SK-N-SH (cell line): Measurements from ENCODE around the gene FAM53A. TPM values are rescaled to one million over a fixed set of nuclear protein-coding genes. Genes with fewer than 3 reads are reported as not detected.

Source experiments
- CTCF ChIA-PET: fragments of 300-600, 350-600 bp; formaldehyde crosslinking; extraction: SDS; loops from one replicate; lab custom pipeline; 2021; lab: Yijun Ruan, JAX
- POLR2A ChIA-PET: fragments of 350-600 bp; sonication (Branson Sonifier 250); formaldehyde crosslinking; extraction: SDS; loops from one replicate; lab custom pipeline; 2020; ENCODE audit warnings: antibody characterized with exemption, inconsistent platforms; lab: Yijun Ruan, JAX
- DNase-seq: peaks from one replicate; pipeline ENCODE4 v3.0.0; 2012
- H2AFZ ChIP-seq: fragments of 200-600 bp; sonication (generic); 2 replicates; pipeline ENCODE4 v1.8.1; 2016; ENCODE audit warnings: antibody characterized with exemption, mild to moderate bottlenecking, low read depth
- H3F3A ChIP-seq: fragments of 200-600 bp; sonication (generic); replicated peaks from 2 replicates; pipeline ENCODE3; 2016; ENCODE audit warnings: antibody characterized with exemption, mild to moderate bottlenecking; ENCODE audit not compliant: insufficient read depth
- H3K27ac ChIP-seq, 2 experiments: fragments of 200-500 bp in 1 of 2; fragments of 200-600 bp in 1 of 2; sonication (Bioruptor generic) in 1 of 2; sonication (generic), shearing (Covaris generic) in 1 of 2; 2 replicates each; pipeline versions ENCODE4 v1.5.1 to v1.6.1; 2014 to 2016; ENCODE audit warnings: low read depth in 2 of 2, inconsistent platforms in 1 of 2, low read length in 1 of 2, mild to moderate bottlenecking in 1 of 2, mixed read lengths in 1 of 2
- H3K27me3 ChIP-seq: fragments of 200-600 bp; sonication (generic), shearing (Covaris generic); 2 replicates; pipeline ENCODE4 v1.6.1; 2016; ENCODE audit warnings: mixed run types; ENCODE audit not compliant: insufficient read depth
- H3K36me3 ChIP-seq, 2 experiments: fragments of 200-500 bp in 1 of 2; fragments of 200-600 bp in 1 of 2; sonication (Bioruptor generic) in 1 of 2; sonication (generic) in 1 of 2; replicated peaks in 1 of 2; 2 replicates each; pipeline versions ENCODE3 to v1.5.1; 2014 to 2016; ENCODE audit warnings: low read length in 1 of 2, mild to moderate bottlenecking in 1 of 2; ENCODE audit not compliant: insufficient read depth in 2 of 2, control insufficient read depth in 1 of 2
- H3K4me1 ChIP-seq, 2 experiments: fragments of 200-500 bp in 1 of 2; fragments of 200-600 bp in 1 of 2; sonication (Bioruptor generic) in 1 of 2; sonication (generic), shearing (Covaris generic) in 1 of 2; 2 replicates each; pipeline versions ENCODE4 v1.5.1 to v1.6.1; 2014 to 2016; ENCODE audit warnings: low read depth in 1 of 2, low read length in 1 of 2, mixed run types in 1 of 2; ENCODE audit not compliant: insufficient read depth in 2 of 2, control insufficient read depth in 1 of 2
- H3K4me2 ChIP-seq: fragments of 200-600 bp; sonication (generic), shearing (Covaris generic); 2 replicates; pipeline ENCODE4 v1.6.1; 2017; ENCODE audit warnings: mixed run types
- H3K4me3 ChIP-seq, 2 experiments: fragments of 200-500 bp in 1 of 2; fragments of 200-600 bp in 1 of 2; sonication (Bioruptor generic) in 1 of 2; sonication (generic), shearing (Covaris generic) in 1 of 2; 2 replicates each; pipeline versions ENCODE4 v1.5.1 to v1.8.1; 2014 to 2016; ENCODE audit warnings: low read depth in 2 of 2, inconsistent platforms in 1 of 2, low read length in 1 of 2, mild to moderate bottlenecking in 1 of 2, mixed read lengths in 1 of 2, moderate library complexity in 1 of 2
- H3K79me2 ChIP-seq: fragments of 200-600 bp; sonication (generic); 2 replicates; pipeline ENCODE4 v1.8.1; 2017; ENCODE audit warnings: mild to moderate bottlenecking; ENCODE audit not compliant: insufficient read depth
- H3K9ac ChIP-seq: fragments of 200-600 bp; sonication (generic); 2 replicates; pipeline ENCODE4 v1.6.1; 2017; ENCODE audit warnings: mixed run types
- H3K9me2 ChIP-seq: fragments of 200-600 bp; sonication (generic); 2 replicates; pipeline ENCODE4 v1.6.1; 2017; ENCODE audit warnings: mixed run types
- H3K9me3 ChIP-seq: fragments of 200-600 bp; sonication (generic); 2 replicates; pipeline ENCODE4 v1.6.1; 2017; ENCODE audit warnings: mixed run types, mild to moderate bottlenecking, moderate library complexity
- H4K20me1 ChIP-seq: fragments of 200-600 bp; sonication (generic); 2 replicates; pipeline ENCODE4 v1.6.1; 2017; ENCODE audit warnings: mild to moderate bottlenecking, mixed run types; ENCODE audit not compliant: insufficient read depth
- CHD2 ChIP-seq: fragments of 150-350 bp; IDR thresholded peaks from 2 replicates; pipeline ENCODE4 v1.6.1; 2018; ENCODE audit warnings: low read length; ENCODE audit not compliant: partially characterized antibody
- EP300 ChIP-seq, 2 experiments: IDR thresholded peaks; 2 replicates each; pipeline versions ENCODE4 v1.4.0 to v1.6.1; 2012; ENCODE audit warnings: borderline replicate concordance in 1 of 2, low read depth in 1 of 2, low read length in 1 of 2
- EZH2phosphoT487 ChIP-seq: fragments of 200-600 bp; sonication (generic); IDR thresholded peaks from 2 replicates; pipeline ENCODE4 v1.6.1; 2017; ENCODE audit warnings: low read depth, mixed run types, mild to moderate bottlenecking, antibody characterized with exemption, moderate library complexity, borderline replicate concordance
- FOSL2 ChIP-seq: IDR thresholded peaks from 2 replicates; pipeline ENCODE4 v1.4.0; 2012; ENCODE audit warnings: low read depth, mild to moderate bottlenecking, moderate library complexity, borderline replicate concordance
- FOXJ3 ChIP-seq: sonication (generic); formaldehyde crosslinking; IDR thresholded peaks from 2 replicates; pipeline ENCODE4 v1.5.1; 2020; ENCODE audit warnings: mild to moderate bottlenecking, missing genetic modification reagents
- FOXM1 ChIP-seq: IDR thresholded peaks from 2 replicates; pipeline ENCODE4 v1.4.0; 2012; ENCODE audit warnings: low read depth, mild to moderate bottlenecking
- GATA2 ChIP-seq: sonication (generic); formaldehyde crosslinking; IDR thresholded peaks from 2 replicates; pipeline ENCODE4 v1.5.0; 2020; ENCODE audit warnings: mild to moderate bottlenecking, missing genetic modification reagents
- JUND ChIP-seq: IDR thresholded peaks from 2 replicates; pipeline ENCODE4 v1.4.0; 2012
- MXI1 ChIP-seq: IDR thresholded peaks from 2 replicates; pipeline ENCODE4 v1.6.1; 2012; ENCODE audit warnings: mild to moderate bottlenecking, low read depth, low read length, improper control_type of control experiment
- NFIC ChIP-seq: IDR thresholded peaks from 2 replicates; pipeline ENCODE4 v1.4.0; 2012; ENCODE audit warnings: borderline replicate concordance
- NRF1 ChIP-seq: IDR thresholded peaks from 2 replicates; pipeline ENCODE4 v1.6.1; 2012; ENCODE audit warnings: low read depth, mild to moderate bottlenecking, low read length
- RCOR1 ChIP-seq: fragments of 150-350 bp; IDR thresholded peaks from 2 replicates; pipeline ENCODE4 v1.6.1; 2017; ENCODE audit warnings: antibody characterized with exemption, low read length
- RFX5 ChIP-seq: IDR thresholded peaks from 2 replicates; pipeline ENCODE4 v1.6.1; 2012; ENCODE audit warnings: mild to moderate bottlenecking, improper control_type of control experiment, low read length
- RXRA ChIP-seq: IDR thresholded peaks from 2 replicates; pipeline ENCODE4 v1.4.0; 2012; ENCODE audit warnings: low read depth, mild to moderate bottlenecking, borderline replicate concordance
- SIN3A ChIP-seq: IDR thresholded peaks from 2 replicates; pipeline ENCODE4 v1.6.1; 2012; ENCODE audit warnings: low read depth, mild to moderate bottlenecking, low read length, moderate library complexity, borderline replicate concordance
- SMC3 ChIP-seq: IDR thresholded peaks from 2 replicates; pipeline ENCODE4 v1.6.1; 2012; ENCODE audit warnings: low read depth, low read length, improper control_type of control experiment
- TAF1 ChIP-seq: IDR thresholded peaks from 2 replicates; pipeline ENCODE4 v1.6.1; 2012; ENCODE audit warnings: low read depth, mild to moderate bottlenecking, low read length, moderate library complexity, borderline replicate concordance
- TCF12 ChIP-seq: IDR thresholded peaks from 2 replicates; pipeline ENCODE4 v1.4.0; 2012
- TEAD4 ChIP-seq: IDR thresholded peaks from 2 replicates; pipeline ENCODE4 v1.4.0; 2012; ENCODE audit warnings: mild to moderate bottlenecking, borderline replicate concordance; ENCODE audit not compliant: insufficient read depth
- YY1 ChIP-seq: IDR thresholded peaks from 2 replicates; pipeline ENCODE4 v1.4.0; 2012; ENCODE audit warnings: low read depth, mild to moderate bottlenecking
- WGBS: methylation state at CpG from one replicate; pipeline ENCODE4 v1.1.6; 2017; ENCODE audit warnings: low lambda C conversion rate; 5-methylcytosine and 5-hydroxymethylcytosine counted together
- polyA plus RNA-seq, 3 experiments: library from polyadenylated mRNA; depleted of rRNA; stranded (reverse); fragments of >200 nt; gene quantifications; 2 replicates each; pipeline ENCODE4 v1.2.3, GENCODE V29; 2012
- TF ChIP-seq, protein P1 (sequence below): IDR thresholded peaks from 2 replicates; pipeline ENCODE4 v1.4.0; 2012; ENCODE audit warnings: low read depth, borderline replicate concordance
- TF ChIP-seq, protein P2 (sequence below): IDR thresholded peaks from 2 replicates; pipeline ENCODE4 v1.4.0; 2012; ENCODE audit warnings: low read depth
- TF ChIP-seq, protein P3 (sequence below): IDR thresholded peaks from 2 replicates; pipeline ENCODE4 v1.6.1; 2012; ENCODE audit warnings: mild to moderate bottlenecking, low read depth, low read length, moderate library complexity
- TF ChIP-seq, protein P4 (sequence below): fragments of 150-350 bp; IDR thresholded peaks from 2 replicates; pipeline ENCODE4 v1.6.1; 2016; ENCODE audit warnings: mild to moderate bottlenecking, low read depth, low read length
- TF ChIP-seq, protein P5 (sequence below): IDR thresholded peaks from 2 replicates; pipeline ENCODE4 v1.4.0; 2012; ENCODE audit warnings: low read depth, borderline replicate concordance

The FAM53A gene
- polyA plus RNA-seq, 1 of the 3 experiments (the other 2 are of a cell fraction), result 7.6 TPM

DNA sequence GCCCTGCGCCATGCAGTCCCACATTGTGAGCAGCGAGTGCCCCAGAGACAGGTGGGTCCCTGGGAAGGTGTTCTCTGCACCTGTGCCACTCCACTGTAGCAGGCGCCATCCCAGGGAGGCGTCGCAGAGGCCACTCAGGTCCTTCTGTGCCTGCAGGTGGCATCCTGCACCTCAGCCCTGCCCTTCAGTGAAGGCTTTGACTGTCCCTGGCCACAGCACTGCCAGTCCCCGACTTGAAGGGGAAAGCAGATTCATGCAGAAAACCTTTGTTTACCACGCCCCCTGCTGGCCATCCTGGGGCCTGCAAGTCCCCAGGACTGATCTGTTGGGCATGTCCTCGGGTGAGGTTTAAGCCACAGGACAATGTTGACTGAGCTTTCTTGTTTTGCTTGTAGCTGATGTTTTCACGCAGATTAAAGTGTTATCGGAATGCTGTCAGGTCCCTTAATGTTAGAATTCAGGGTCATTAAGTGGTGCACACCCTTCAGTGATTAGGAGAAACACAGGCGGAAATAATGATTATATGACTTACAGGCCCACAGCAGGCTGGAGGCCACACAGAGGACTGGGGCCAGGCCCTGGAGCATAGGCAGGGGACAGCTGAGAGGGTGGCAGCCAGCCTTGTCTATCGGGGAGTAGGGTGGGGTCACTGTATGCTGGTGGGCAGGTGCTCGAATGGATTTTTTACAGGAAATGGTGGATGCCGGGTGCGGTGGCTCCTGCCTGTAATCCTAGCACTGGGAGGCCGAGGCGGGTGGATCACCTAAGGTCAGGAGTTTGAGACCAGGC lies 42.2 kb upstream of the FAM53A start:
- POLR2A ChIA-PET, result interaction anchor here (0.9 to 1.2 kb wide), 2 partner anchors 16 to 33 kb away, joined by 3 to 7 read pairs; no protein-coding TSS in a partner anchor
- H2AFZ ChIP-seq, result no peak overlapping the region; the same call in 1 of the 2 replicates
- TF ChIP-seq TAF1 (no peak), FOSL2 (no peak), TCF12 (no peak), GATA2 (CRISPR knock-in tag) (no peak), JUND (no peak), SMC3 (peak; percentile 68), EZH2phosphoT487 (no peak), FOXJ3 (no peak), TEAD4 (no peak), CHD2 (no peak), FOXM1 (no peak), MXI1 (0 out of 2 replicates have a peak, but pooled peaks have one; percentile 26), NRF1 (no peak), RFX5 (no peak), RXRA (no peak), EP300 (IDR thresholded peaks at IDR 0.05; ENCODE audit: borderline replicate concordance in 1 of 2, low read depth in 1 of 2, low read length in 1 of 2) (no peak), SIN3A (no peak), YY1 (no peak), RCOR1 (no peak), NFIC (no peak)
- TF ChIP-seq, protein P1, sequence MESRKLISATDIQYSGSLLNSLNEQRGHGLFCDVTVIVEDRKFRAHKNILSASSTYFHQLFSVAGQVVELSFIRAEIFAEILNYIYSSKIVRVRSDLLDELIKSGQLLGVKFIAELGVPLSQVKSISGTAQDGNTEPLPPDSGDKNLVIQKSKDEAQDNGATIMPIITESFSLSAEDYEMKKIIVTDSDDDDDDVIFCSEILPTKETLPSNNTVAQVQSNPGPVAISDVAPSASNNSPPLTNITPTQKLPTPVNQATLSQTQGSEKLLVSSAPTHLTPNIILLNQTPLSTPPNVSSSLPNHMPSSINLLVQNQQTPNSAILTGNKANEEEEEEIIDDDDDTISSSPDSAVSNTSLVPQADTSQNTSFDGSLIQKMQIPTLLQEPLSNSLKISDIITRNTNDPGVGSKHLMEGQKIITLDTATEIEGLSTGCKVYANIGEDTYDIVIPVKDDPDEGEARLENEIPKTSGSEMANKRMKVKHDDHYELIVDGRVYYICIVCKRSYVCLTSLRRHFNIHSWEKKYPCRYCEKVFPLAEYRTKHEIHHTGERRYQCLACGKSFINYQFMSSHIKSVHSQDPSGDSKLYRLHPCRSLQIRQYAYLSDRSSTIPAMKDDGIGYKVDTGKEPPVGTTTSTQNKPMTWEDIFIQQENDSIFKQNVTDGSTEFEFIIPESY, result no peak
- TF ChIP-seq, protein P2, sequence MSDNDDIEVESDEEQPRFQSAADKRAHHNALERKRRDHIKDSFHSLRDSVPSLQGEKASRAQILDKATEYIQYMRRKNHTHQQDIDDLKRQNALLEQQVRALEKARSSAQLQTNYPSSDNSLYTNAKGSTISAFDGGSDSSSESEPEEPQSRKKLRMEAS, result no peak
- TF ChIP-seq, protein P3, sequence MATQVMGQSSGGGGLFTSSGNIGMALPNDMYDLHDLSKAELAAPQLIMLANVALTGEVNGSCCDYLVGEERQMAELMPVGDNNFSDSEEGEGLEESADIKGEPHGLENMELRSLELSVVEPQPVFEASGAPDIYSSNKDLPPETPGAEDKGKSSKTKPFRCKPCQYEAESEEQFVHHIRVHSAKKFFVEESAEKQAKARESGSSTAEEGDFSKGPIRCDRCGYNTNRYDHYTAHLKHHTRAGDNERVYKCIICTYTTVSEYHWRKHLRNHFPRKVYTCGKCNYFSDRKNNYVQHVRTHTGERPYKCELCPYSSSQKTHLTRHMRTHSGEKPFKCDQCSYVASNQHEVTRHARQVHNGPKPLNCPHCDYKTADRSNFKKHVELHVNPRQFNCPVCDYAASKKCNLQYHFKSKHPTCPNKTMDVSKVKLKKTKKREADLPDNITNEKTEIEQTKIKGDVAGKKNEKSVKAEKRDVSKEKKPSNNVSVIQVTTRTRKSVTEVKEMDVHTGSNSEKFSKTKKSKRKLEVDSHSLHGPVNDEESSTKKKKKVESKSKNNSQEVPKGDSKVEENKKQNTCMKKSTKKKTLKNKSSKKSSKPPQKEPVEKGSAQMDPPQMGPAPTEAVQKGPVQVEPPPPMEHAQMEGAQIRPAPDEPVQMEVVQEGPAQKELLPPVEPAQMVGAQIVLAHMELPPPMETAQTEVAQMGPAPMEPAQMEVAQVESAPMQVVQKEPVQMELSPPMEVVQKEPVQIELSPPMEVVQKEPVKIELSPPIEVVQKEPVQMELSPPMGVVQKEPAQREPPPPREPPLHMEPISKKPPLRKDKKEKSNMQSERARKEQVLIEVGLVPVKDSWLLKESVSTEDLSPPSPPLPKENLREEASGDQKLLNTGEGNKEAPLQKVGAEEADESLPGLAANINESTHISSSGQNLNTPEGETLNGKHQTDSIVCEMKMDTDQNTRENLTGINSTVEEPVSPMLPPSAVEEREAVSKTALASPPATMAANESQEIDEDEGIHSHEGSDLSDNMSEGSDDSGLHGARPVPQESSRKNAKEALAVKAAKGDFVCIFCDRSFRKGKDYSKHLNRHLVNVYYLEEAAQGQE, result no peak
- TF ChIP-seq, protein P4, sequence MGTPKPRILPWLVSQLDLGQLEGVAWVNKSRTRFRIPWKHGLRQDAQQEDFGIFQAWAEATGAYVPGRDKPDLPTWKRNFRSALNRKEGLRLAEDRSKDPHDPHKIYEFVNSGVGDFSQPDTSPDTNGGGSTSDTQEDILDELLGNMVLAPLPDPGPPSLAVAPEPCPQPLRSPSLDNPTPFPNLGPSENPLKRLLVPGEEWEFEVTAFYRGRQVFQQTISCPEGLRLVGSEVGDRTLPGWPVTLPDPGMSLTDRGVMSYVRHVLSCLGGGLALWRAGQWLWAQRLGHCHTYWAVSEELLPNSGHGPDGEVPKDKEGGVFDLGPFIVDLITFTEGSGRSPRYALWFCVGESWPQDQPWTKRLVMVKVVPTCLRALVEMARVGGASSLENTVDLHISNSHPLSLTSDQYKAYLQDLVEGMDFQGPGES, result no peak
- TF ChIP-seq, protein P5, sequence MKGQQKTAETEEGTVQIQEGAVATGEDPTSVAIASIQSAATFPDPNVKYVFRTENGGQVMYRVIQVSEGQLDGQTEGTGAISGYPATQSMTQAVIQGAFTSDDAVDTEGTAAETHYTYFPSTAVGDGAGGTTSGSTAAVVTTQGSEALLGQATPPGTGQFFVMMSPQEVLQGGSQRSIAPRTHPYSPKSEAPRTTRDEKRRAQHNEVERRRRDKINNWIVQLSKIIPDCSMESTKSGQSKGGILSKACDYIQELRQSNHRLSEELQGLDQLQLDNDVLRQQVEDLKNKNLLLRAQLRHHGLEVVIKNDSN, result no peak

More for the DNA sequence above, 42.2 kb upstream of the FAM53A start:
- Histone ChIP-seq H3K79me2 (peaks cover 98% of the 10 kb centered on the region), H3K27me3 (no peaks in the 10 kb centered on the region), H3K4me3 (peak overlapping the region in 1 of 2 experiments; percentile 22; a peak in 1 of 4 replicates), H4K20me1 (peaks cover 10% of the 10 kb centered on the region; the same call in 1 of the 2 replicates), H3K9me3 (no peaks in the 10 kb centered on the region), H3F3A (peaks cover 12% of the 10 kb centered on the region), H3K27ac (peak overlapping the region; percentile 73 to 82), H3K9me2 (no peaks in the 10 kb centered on the region), H3K4me2 (0 out of 2 replicates have a peak overlapping the region, but pooled peaks have one; percentile 15), H3K36me3 (peaks cover 11 to 26% of the 10 kb centered on the region in 2 experiments), H3K9ac (peak overlapping the region; percentile 51; the same call in 1 of the 2 replicates), H3K4me1 (peaks cover 26 to 28% of the 10 kb centered on the region in 2 experiments; a peak in 3 of 4 replicates)
- WGBS, result 57% methylated on average over 12 of the region's 17 CpGs
- CTCF ChIA-PET, result interaction anchor here (0.6 to 15.1 kb wide), 27 partner anchors 8 to 1270 kb away, joined by 3 to 232 read pairs (median 4); no protein-coding TSS in a partner anchor
- peak; percentile 89 for DNase-seq
